Stimulated activated CD4-positive, alpha-beta T cell treated with anti-CD3 and anti-CD28 coated beads, TNF-alpha, amount 100 ng/mL, for 1 hour (primary cell): ENCODE data around the gene MBNL2.

Source experiments
- DNase-seq, 3 donors: peaks; one replicate each; pipeline ENCODE4 v3.0.0-alpha.2; 2020; ENCODE audit warnings: low read depth in 3 of 3, low spot score in 1 of 3

The MBNL2 gene

GRCh38 chr13:97372936-97373335 lies 150.8 kb downstream of the MBNL2 start:
- DNase-seq: no peak

DNA sequence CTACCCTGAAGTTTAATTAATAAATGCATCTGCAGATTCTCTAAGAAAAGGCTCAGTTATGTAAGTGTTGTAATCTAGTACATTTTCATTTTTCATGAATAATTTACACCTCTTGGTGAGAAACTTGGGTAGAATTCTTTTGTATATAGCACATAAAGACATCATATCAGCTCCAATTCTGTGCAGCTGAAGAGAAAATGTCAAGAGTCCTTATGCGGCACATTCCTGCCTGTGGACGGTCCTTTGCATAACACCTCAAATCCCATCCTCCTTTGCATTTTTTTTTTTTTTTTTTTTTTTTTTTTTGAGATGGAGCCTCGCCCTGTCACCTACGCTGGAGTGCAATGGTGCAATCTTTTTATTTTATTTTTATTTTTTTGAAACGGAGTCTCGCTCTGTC lies 151.7 kb downstream of the MBNL2 start:
- DNase-seq: no peak

DNA sequence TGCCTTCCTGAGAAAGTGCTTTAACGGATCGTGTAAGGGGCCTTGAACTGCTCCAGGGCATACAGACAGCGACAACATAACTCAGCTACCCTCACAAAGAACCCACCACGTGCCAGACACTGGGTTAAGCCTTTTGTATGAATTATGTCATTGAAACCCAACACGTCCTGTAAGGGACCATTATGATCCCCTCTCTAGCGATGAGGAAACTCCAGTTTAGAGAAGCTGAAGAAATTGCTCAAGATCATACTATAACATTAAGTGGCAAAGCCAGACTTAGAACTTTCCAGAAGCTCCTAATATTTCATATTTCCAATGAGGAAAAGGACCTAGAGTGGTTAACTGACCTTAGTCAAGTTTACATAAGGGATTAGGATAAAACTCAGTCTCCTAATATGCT lies 154.8 kb downstream of the MBNL2 start:
- no peak for DNase-seq

DNA sequence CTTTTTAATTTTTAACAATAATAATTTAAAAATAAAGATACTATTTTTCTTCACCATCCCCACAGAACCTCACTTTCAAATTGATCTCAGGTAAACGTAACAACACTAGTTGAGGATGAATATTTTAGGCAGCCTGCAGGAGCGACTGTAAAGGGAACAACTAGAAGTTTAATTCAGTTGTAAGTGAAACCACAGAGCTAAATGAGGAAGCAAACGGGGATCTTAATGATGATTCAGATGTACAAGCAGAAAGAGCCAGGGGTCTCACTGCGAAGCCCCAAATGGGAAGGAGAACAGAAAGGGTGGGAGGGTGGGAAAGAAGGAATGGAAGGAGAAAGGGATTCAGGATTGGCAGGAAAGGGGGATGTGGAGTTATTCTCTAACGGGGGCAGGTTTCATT lies 157.3 kb downstream of the MBNL2 start:
- no peak for DNase-seq

- DNase-seq: no peak
These were observed 158.6 kb downstream of the MBNL2 start for GRCh38 chr13:97380696-97381095.

- DNase-seq: no peak
These were observed 159.1 kb downstream of the MBNL2 start for GRCh38 chr13:97381189-97381588.

DNA sequence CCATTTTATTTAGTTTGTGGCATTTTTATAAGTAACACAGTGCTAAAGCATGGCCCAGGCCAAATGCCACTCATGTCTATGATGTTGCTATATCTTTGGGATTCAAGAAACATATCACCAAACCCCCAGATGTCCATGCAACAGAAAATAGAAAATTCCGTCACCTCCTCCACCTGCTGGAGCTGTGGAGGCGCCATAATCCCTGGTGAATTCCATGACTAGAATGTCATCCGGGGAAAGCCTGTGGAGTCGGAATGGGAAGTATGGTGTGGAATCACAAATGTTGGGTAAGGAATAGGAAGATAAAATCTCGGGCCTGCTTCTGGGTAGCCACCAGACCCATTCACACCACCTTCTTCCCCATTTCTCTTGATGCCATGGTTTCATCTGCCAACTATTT lies 160.1 kb downstream of the MBNL2 start:
- DNase-seq: no peak

GRCh38 chr13:97384371-97384770 lies 162.2 kb downstream of the MBNL2 start:
- no peak for DNase-seq

- no peak for DNase-seq
These were observed 163.0 kb downstream of the MBNL2 start for GRCh38 chr13:97385146-97385545.

- DNase-seq: no peak
These were observed 163.7 kb downstream of the MBNL2 start for GRCh38 chr13:97385854-97386253.

DNA sequence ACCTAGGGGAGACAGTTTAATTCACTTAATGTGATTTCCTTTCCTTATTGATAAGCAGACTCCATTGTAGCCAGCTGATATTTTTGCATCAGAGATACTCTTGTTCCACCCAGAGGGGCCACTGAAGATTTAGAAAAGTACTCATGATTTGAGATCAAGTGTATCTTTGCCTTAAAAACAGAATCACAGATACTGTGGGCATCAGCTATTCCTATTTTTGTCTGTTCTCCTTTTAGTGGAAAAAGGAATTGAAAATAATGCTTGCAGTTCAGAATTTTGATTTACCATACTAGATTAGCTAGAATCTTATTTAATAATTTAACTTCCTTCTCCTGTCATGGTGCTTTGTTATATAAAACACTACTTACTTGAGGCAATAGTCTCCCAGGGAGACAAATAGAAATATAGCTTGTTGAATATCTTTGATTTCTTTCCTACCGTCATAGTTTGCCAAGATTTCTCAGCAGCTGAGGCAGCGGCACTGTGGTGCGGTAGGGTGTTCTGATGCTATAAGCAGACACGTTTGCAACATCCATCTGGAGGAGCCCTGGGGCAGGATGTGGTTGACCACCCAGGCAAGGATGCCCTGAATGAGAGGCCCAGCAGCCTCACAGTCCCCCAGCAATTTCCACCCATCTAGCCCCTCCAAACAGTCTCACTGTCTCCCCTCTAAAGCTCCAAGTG lies 164.8 kb downstream of the MBNL2 start:
- DNase-seq: no peak

DNA sequence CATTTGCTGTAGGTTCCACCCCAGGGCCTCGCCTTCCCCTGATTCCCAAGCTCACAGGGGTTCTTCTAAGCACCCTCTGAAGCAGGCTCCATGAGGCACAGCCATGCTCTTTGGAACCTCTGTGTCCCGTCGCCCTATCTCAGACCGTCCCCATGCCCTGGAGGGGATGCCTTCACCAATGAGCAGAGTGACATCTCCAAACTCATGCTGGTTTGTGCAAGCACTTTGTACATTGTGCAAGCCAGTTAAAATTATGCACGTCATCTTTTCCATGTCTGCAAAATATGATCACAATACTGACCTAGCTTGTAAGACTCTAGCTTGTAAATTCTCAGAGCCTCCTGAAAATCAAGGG lies 165.3 kb downstream of the MBNL2 start:
- DNase-seq: no peak

DNA sequence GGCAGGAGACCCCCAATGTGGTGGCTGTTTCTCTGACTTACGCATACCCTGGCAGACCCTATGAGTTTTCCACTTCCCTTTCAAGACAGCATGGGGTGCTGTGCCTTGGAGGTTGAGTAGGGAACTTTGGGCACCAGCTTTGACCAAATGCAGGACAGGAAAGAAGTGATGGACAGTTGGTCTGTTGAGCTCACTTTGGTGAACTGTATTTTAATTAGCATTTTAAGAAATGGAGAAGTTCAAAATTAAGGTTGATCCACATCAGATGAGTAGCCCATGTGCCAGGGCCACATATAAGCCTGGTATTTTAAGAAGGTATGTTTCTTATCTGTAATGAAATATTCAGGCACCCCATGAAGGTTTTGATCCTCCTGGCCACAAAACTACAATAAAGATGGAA lies 165.8 kb downstream of the MBNL2 start:
- no peak for DNase-seq

- DNase-seq: no peak
These were observed 166.2 kb downstream of the MBNL2 start for GRCh38 chr13:97388373-97388772.

- DNase-seq: no peak
These were observed 168.9 kb downstream of the MBNL2 start for GRCh38 chr13:97390941-97391600.

DNA sequence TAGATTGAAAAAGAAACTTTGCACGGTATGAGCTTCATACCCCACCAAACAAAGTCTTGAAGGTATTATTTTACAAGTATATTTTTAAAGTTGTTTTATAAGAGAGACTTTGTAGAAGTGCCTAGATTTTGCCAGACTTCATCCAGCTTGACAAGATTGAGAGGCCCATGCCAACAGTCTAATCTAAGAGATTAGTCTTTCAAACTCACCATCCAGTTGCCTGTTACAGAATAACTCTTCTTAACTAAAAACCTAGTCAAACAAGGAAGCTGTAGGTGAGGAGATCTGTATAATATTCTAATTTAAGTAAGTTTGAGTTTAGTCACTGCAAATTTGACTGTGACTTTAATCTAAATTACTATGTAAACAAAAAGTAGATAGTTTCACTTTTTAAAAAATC lies 169.9 kb downstream of the MBNL2 start:
- no peak for DNase-seq

- DNase-seq: no peak
These were observed 172.4 kb downstream of the MBNL2 start for GRCh38 chr13:97394542-97394941.

GRCh38 chr13:97395447-97396136 lies 173.5 kb downstream of the MBNL2 start:
- DNase-seq: no peak

- DNase-seq: no peak
These were observed 175.1 kb downstream of the MBNL2 start for GRCh38 chr13:97397267-97397666.

- DNase-seq: no peak
These were observed 179.3 kb downstream of the MBNL2 start for GRCh38 chr13:97401421-97401820.

- no peak for DNase-seq
These were observed 182.0 kb downstream of the MBNL2 start for GRCh38 chr13:97403893-97404750.

GRCh38 chr13:97407540-97407939 lies 185.4 kb downstream of the MBNL2 start:
- DNase-seq: no peak
